Thoracic aorta (tissue), 2 donors: Measurements from ENCODE around the gene CDKAL1. TPM values are rescaled to one million over a fixed set of nuclear protein-coding genes. Genes with fewer than 3 reads are reported as not detected.

Experiments used
- ATAC-seq: fragments of 150-250 bp; one replicate; pipeline ENCODE4 v1.8.0; 2017; ENCODE audit warnings: low read depth; ENCODE audit not compliant: insufficient number of reproducible peaks, low FRiP score
- DNase-seq: peaks from one replicate; pipeline ENCODE4 v3.0.0-alpha.2; 2020; ENCODE audit warnings: low spot score
- H3K27ac ChIP-seq, 2 donors: fragments of 200-600 bp; sonication (generic); 1 replicate in 1 of 2; 2 replicates in 1 of 2; pipeline ENCODE4 v1.5.1; 2016; ENCODE audit warnings: mild to moderate bottlenecking in 2 of 2, moderate library complexity in 2 of 2
- H3K27me3 ChIP-seq: fragments of 200-600 bp; sonication (generic); replicated peaks from 2 replicates; pipeline ENCODE4 v1.6.0; 2016; ENCODE audit warnings: mild to moderate bottlenecking; ENCODE audit not compliant: insufficient read depth
- H3K36me3 ChIP-seq: fragments of 200-600 bp; sonication (generic); one replicate; pipeline ENCODE4 v1.5.1; 2016
- H3K4me1 ChIP-seq, 2 donors: fragments of 200-600 bp; sonication (generic); 1 replicate in 1 of 2; 2 replicates in 1 of 2; pipeline versions ENCODE4 v1.5.1 to v1.6.0; 2016; ENCODE audit warnings: low read depth in 2 of 2, mild to moderate bottlenecking in 1 of 2; ENCODE audit not compliant: control insufficient read depth in 1 of 2
- H3K4me3 ChIP-seq: fragments of 200-600 bp; sonication (generic); 2 replicates; pipeline ENCODE4 v1.5.1; 2016; ENCODE audit warnings: mild to moderate bottlenecking
- H3K9me3 ChIP-seq: fragments of 200-600 bp; sonication (generic); 2 replicates; pipeline ENCODE4 v1.5.1; 2016
- total RNA-seq, 2 donors: library from RNA; depleted of rRNA; stranded (reverse); fragments of >200 nt; gene quantifications; one replicate each; pipeline versions ENCODE4 v1.1.0 to v1.2.3, GENCODE V29; 2016
- TF ChIP-seq, protein P1 (sequence below): fragments of 200-600 bp; sonication (generic); IDR thresholded peaks from one replicate; pipeline ENCODE4 v1.5.1; 2019; ENCODE audit warnings: antibody characterized with exemption

CDKAL1 gene
- total RNA-seq, 2 donors from 2014 or later = 8.5 to 14.6 TPM

- TF ChIP-seq, protein P1, sequence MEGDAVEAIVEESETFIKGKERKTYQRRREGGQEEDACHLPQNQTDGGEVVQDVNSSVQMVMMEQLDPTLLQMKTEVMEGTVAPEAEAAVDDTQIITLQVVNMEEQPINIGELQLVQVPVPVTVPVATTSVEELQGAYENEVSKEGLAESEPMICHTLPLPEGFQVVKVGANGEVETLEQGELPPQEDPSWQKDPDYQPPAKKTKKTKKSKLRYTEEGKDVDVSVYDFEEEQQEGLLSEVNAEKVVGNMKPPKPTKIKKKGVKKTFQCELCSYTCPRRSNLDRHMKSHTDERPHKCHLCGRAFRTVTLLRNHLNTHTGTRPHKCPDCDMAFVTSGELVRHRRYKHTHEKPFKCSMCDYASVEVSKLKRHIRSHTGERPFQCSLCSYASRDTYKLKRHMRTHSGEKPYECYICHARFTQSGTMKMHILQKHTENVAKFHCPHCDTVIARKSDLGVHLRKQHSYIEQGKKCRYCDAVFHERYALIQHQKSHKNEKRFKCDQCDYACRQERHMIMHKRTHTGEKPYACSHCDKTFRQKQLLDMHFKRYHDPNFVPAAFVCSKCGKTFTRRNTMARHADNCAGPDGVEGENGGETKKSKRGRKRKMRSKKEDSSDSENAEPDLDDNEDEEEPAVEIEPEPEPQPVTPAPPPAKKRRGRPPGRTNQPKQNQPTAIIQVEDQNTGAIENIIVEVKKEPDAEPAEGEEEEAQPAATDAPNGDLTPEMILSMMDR = no peak
- no peaks in the 10 kb centered on the region for H3K9me3 ChIP-seq
- H3K36me3 ChIP-seq = no peaks in the 10 kb centered on the region
- no peak overlapping the region for H3K27ac ChIP-seq
- DNase-seq (no peak), ATAC-seq (no peak)
- H3K4me1 ChIP-seq = no peaks in the 10 kb centered on the region
- no peaks in the 10 kb centered on the region for H3K27me3 ChIP-seq
- no peak overlapping the region for H3K4me3 ChIP-seq
Observed at GRCh38 chr6:20678831-20679352, 144.6 kb downstream of the CDKAL1 start.

GRCh38 chr6:20680697-20681165 lies 146.5 kb downstream of the CDKAL1 start:
- H3K4me3 ChIP-seq = no peak overlapping the region
- H3K27me3 ChIP-seq = no peaks in the 10 kb centered on the region
- TF ChIP-seq, protein P1 = no peak
- no peak for DNase-seq
- no peaks in the 10 kb centered on the region for H3K36me3 ChIP-seq
- H3K27ac ChIP-seq = no peak overlapping the region
- no peaks in the 10 kb centered on the region for H3K4me1 ChIP-seq
- no peaks in the 10 kb centered on the region for H3K9me3 ChIP-seq
- ATAC-seq = no peak

GRCh38 chr6:20681243-20681684 lies 147.0 kb downstream of the CDKAL1 start:
- H3K36me3 ChIP-seq = no peaks in the 10 kb centered on the region
- no peak for DNase-seq
- H3K9me3 ChIP-seq = no peaks in the 10 kb centered on the region
- H3K4me3 ChIP-seq = no peak overlapping the region
- no peaks in the 10 kb centered on the region for H3K27me3 ChIP-seq
- H3K27ac ChIP-seq = no peak overlapping the region
- TF ChIP-seq, protein P1 = no peak
- no peak for ATAC-seq
- H3K4me1 ChIP-seq = no peaks in the 10 kb centered on the region

DNA sequence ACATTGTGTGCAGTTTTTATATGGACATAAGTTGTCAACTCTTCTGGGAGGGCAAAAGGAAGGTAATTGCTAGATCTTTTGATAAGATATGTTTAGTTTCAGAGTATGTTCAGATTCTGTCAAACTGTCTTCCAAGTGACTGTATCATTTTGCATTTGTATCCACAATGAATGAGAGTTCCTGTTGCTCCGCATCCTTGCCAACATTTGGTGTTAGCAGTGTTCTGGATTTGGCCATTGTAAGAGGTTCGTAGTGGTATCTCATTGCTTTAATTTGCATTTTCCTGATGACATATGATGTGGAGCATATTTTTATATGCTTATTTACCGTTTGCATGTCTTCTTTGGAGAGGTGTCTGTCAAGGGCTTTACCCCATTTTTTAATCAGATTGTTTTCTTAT lies 150.2 kb downstream of the CDKAL1 start:
- no peaks in the 10 kb centered on the region for H3K27me3 ChIP-seq
- peaks cover 0 to 4% of the 10 kb centered on the region in 2 donors for H3K4me1 ChIP-seq
- ATAC-seq = no peak
- H3K36me3 ChIP-seq = no peaks in the 10 kb centered on the region
- H3K4me3 ChIP-seq = no peak overlapping the region
- TF ChIP-seq, protein P1 = no peak
- H3K9me3 ChIP-seq = no peaks in the 10 kb centered on the region
- no peak for DNase-seq
- no peak overlapping the region for H3K27ac ChIP-seq

DNA sequence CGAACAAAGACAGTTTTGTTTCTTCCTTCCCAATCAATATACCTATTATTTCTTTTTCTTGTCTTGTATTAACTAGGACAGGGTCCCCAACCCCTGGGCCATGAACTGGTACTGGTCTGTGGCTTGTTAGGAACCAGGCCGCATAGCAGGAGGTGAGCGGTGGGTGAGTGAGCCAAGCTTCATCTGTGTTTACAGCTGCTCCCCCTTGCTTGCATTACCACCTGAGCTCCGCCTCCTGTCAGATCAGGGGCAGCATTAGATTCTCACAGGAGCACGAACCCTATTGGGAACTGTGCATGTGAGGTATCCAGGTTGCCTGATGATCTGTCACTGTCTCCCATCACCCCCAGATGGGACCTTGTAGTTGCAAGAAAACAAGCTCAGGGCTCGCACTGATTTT lies 151.9 kb downstream of the CDKAL1 start:
- no peak for DNase-seq
- H3K4me3 ChIP-seq = no peak overlapping the region
- H3K36me3 ChIP-seq = no peaks in the 10 kb centered on the region
- no peaks in the 10 kb centered on the region for H3K27me3 ChIP-seq
- H3K9me3 ChIP-seq = no peaks in the 10 kb centered on the region
- no peak overlapping the region for H3K27ac ChIP-seq
- no peak for ATAC-seq
- H3K4me1 ChIP-seq = peaks cover 0 to 4% of the 10 kb centered on the region in 2 donors
- TF ChIP-seq, protein P1 = no peak
